Kidney (tissue), 14 donors: ENCODE measurements around the gene GMPR2. TPM values are rescaled to one million over a fixed set of nuclear protein-coding genes. Genes with fewer than 3 reads are reported as not detected.
A peak's percentile ranks its signal among the peaks of the same experiment; 100 is the strongest.

Experiments
- DNase-seq, 5 donors: peaks; one replicate each; pipeline ENCODE4 v3.0.0-alpha.2; 2013 to 2020
- FAIRE-seq: peaks from 2 replicates; lab custom pipeline; 2012; peaks lifted over from hg19 to GRCh38; lab: Jason Lieb, UNC
- H3K27ac ChIP-seq, 2 donors: one replicate each; pipeline ENCODE4 v1.7.0; 2013; ENCODE audit warnings: low read depth in 2 of 2, low read length in 2 of 2, inconsistent platforms in 1 of 2
- H3K27me3 ChIP-seq: one replicate; pipeline ENCODE4 v1.7.1; 2013; ENCODE audit warnings: low read length, inconsistent platforms; ENCODE audit not compliant: control insufficient read depth, insufficient read depth
- H3K36me3 ChIP-seq, 3 donors: one replicate each; pipeline versions ENCODE4 v1.7.0 to v1.7.1; 2013; ENCODE audit warnings: low read length in 3 of 3, control low read depth in 1 of 3, inconsistent platforms in 1 of 3; ENCODE audit not compliant: insufficient read depth in 3 of 3, control insufficient read depth in 2 of 3
- H3K4me1 ChIP-seq, 3 donors: one replicate each; pipeline versions ENCODE4 v1.7.0 to v1.7.1; 2013; ENCODE audit warnings: low read length in 3 of 3, inconsistent platforms in 1 of 3, low read depth in 1 of 3; ENCODE audit not compliant: control insufficient read depth in 2 of 3, insufficient read depth in 2 of 3
- H3K4me3 ChIP-seq, 3 donors: one replicate each; pipeline versions ENCODE4 v1.7.0 to v1.8.1; 2013; ENCODE audit warnings: low read length in 3 of 3, control low read depth in 1 of 3, inconsistent platforms in 1 of 3
- H3K9ac ChIP-seq, 3 donors: one replicate each; pipeline versions ENCODE4 v1.7.0 to v1.7.1; 2013; ENCODE audit warnings: low read length in 3 of 3, control low read depth in 1 of 3, inconsistent platforms in 1 of 3
- H3K9me3 ChIP-seq, 3 donors: one replicate each; pipeline versions ENCODE4 v1.7.0 to v1.7.1; 2013; ENCODE audit warnings: low read length in 3 of 3, control low read depth in 1 of 3, inconsistent platforms in 1 of 3; ENCODE audit not compliant: control insufficient read depth in 2 of 3, insufficient read depth in 1 of 3
- CTCF ChIP-seq: IDR thresholded peaks from 3 replicates; pipeline ENCODE4 v1.5.1; 2012; ENCODE audit warnings: mild to moderate bottlenecking, moderate library complexity, borderline replicate concordance; ENCODE audit not compliant: insufficient read depth; ENCODE audit errors: extremely low read depth
- intact Hi-C: fragments of 100-400 bp; cut with DNase I; formaldehyde crosslinking; loops from one replicate; pipeline ENCODE4 v1.11.1; 2022
- polyA plus RNA-seq: library from polyadenylated mRNA; stranded (reverse); fragments of 350-450 nt; fragmentation: Illumina TruSeq; extraction: RNeasy Lipid Tissue Mini Kit (QIAGEN cat#74804); gene quantifications from one replicate; pipeline ENCODE4 v1.2.3, GENCODE V29; 2014; ENCODE audit warnings: low read depth, low replicate concordance; ENCODE audit not compliant: insufficient read depth
- total RNA-seq: library from RNA; stranded (reverse); fragmentation: NEBNext Ultra II Directional; extraction: Animal tissue kit (Norgen Biotek cat#: 25700); gene quantifications from one replicate; pipeline ENCODE4 v1.2.1, GENCODE V29; 2021
- donor health status: control.
- donor health status: control.
- donor health status: control.
- donor health status: control.
- donor health status: control.
- donor health status: DM: yes; HTN: yes; CAD: no.
- donor health status: Normal renal cell carcinoma (clear cell type).

The GMPR2 gene
- total and polyA plus RNA-seq, 2 donors from 2014 or later, result 75.0 to 92.5 TPM

- Histone ChIP-seq H3K36me3 (no peaks in the 10 kb centered on the region), H3K4me1 (peaks cover 0 to 18% (median 13%) of the 10 kb centered on the region in 3 donors), H3K9me3 (no peaks in the 10 kb centered on the region), H3K9ac (no peak overlapping the region), H3K4me3 (no peak overlapping the region), H3K27me3 (no peaks in the 10 kb centered on the region), H3K27ac (no peak overlapping the region)
- DNase-seq (no peak), FAIRE-seq (no peak)
- intact Hi-C loops, result no loop called here
- TF ChIP-seq CTCF, result no peak
Measured at GRCh38 chr14:24228902-24229301, 3.8 kb upstream of the GMPR2 start.

GRCh38 chr14:24231263-24232120, 1.2 kb upstream of the GMPR2 start:
- Histone ChIP-seq H3K4me1 (peaks cover 0 to 25% (median 13%) of the 10 kb centered on the region in 3 donors), H3K9me3 (no peaks in the 10 kb centered on the region), H3K9ac (peak overlapping the region; percentile 63 to 96 (median 94)), H3K36me3 (peaks cover 6 to 9% (median 6%) of the 10 kb centered on the region in 3 donors), H3K4me3 (peak overlapping the region; percentile 86 to 96 (median 96)), H3K27me3 (no peaks in the 10 kb centered on the region), H3K27ac (peak overlapping the region; percentile 26 to 89)
- FAIRE-seq (no peak), DNase-seq (no peak)
- intact Hi-C loops, result no loop called here
- TF ChIP-seq CTCF, result no peak

GRCh38 chr14:24232121-24232644, 546 bp upstream of the GMPR2 start, which contains the start of gene NEDD8:
NEDD8 (minus strand) TSS chr14:24232367; CDS start chr14:24232267, 100 bp downstream.
- Histone ChIP-seq H3K27me3 (no peaks in the 10 kb centered on the region), H3K27ac (peak within 1 kb of the TSS; percentile 89 to 94), H3K4me1 (peaks cover 0 to 25% (median 13%) of the 10 kb centered on the region in 3 donors), H3K36me3 (peaks cover 8 to 16% (median 13%) of the 10 kb centered on the region in 3 donors), H3K9me3 (no peaks in the 10 kb centered on the region), H3K9ac (peak within 1 kb of the TSS; percentile 92 to 96 (median 94)), H3K4me3 (peak within 1 kb of the TSS; percentile 86 to 96 (median 96))
- intact Hi-C loops, result no loop called here
- no peak for FAIRE-seq
- peak; percentile 91 to 98 (median 95) for DNase-seq
- TF ChIP-seq CTCF, result no peak
